ENCODE measurements around the gene CAVIN4.

CAVIN4 gene

GRCh38 chr9:100591639-100592412 lies 13.9 kb downstream of the CAVIN4 start:
- ATAC-seq, result no peak
- TF ChIP-seq ISL1 (CRISPR knock-in tag; IDR thresholded peaks at IDR 0.05) (no peak), CSRNP3 (CRISPR knock-in tag; IDR thresholded peaks at IDR 0.05) (no peak), OSR1 (CRISPR knock-in tag; IDR thresholded peaks at IDR 0.05) (no peak), RARB (CRISPR knock-in tag; IDR thresholded peaks at IDR 0.05) (no peak), ZNF8 (CRISPR knock-in tag; IDR thresholded peaks at IDR 0.05) (no peak), POU6F1 (CRISPR knock-in tag; IDR thresholded peaks at IDR 0.05; ENCODE audit: borderline replicate concordance, low read depth) (no peak), PATZ1 (CRISPR knock-in tag; IDR thresholded peaks at IDR 0.05; ENCODE audit: borderline replicate concordance) (no peak), GLIS3 (CRISPR knock-in tag; IDR thresholded peaks at IDR 0.05) (no peak), ZFP30 (CRISPR knock-in tag; IDR thresholded peaks at IDR 0.05) (no peak), CSDC2 (CRISPR knock-in tag; IDR thresholded peaks at IDR 0.05) (no peak), ZFP3 (CRISPR knock-in tag; IDR thresholded peaks at IDR 0.05) (no peak), PPARA (CRISPR knock-in tag; IDR thresholded peaks at IDR 0.05; ENCODE audit: borderline replicate concordance) (no peak), TSHZ2 (CRISPR knock-in tag; IDR thresholded peaks at IDR 0.05) (no peak)

- no peak for TF ChIP-seq CREB5 (CRISPR knock-in tag; IDR thresholded peaks at IDR 0.05; ENCODE audit: low read depth)
- no peak for TF ChIP-seq CSRNP3 (CRISPR knock-in tag; IDR thresholded peaks at IDR 0.05)
- no peak for TF ChIP-seq ZFP3 (CRISPR knock-in tag; IDR thresholded peaks at IDR 0.05)
- TF ChIP-seq CSDC2 (CRISPR knock-in tag; IDR thresholded peaks at IDR 0.05), result no peak
- TF ChIP-seq SNAI2 (CRISPR knock-in tag; IDR thresholded peaks at IDR 0.05), result no peak
- peak; percentile 74 for ATAC-seq
Measured at GRCh38 chr9:100595391-100596199, 17.7 kb downstream of the CAVIN4 start.

GRCh38 chr9:100597236-100597635 lies 19.4 kb downstream of the CAVIN4 start:
- no peak for ATAC-seq

More at GRCh38 chr9:100597236-100597635, 19.4 kb downstream of the CAVIN4 start:
- no peak for TF ChIP-seq TSHZ2 (CRISPR knock-in tag; IDR thresholded peaks at IDR 0.05)
- TF ChIP-seq ZFP30 (CRISPR knock-in tag; IDR thresholded peaks at IDR 0.05), result no peak
- no peak for TF ChIP-seq ZNF565 (CRISPR knock-in tag; conservative IDR thresholded peaks at IDR 0.05; ENCODE audit: low read depth)
- no peak for TF ChIP-seq ZNF70 (CRISPR knock-in tag; IDR thresholded peaks at IDR 0.05)
- no peak for TF ChIP-seq PATZ1 (CRISPR knock-in tag; IDR thresholded peaks at IDR 0.05; ENCODE audit: borderline replicate concordance)
- TF ChIP-seq BACH2 (CRISPR knock-in tag; IDR thresholded peaks at IDR 0.05; ENCODE audit: borderline replicate concordance), result no peak
- TF ChIP-seq SNAI2 (CRISPR knock-in tag; IDR thresholded peaks at IDR 0.05), result no peak
- TF ChIP-seq TCF4 (CRISPR knock-in tag; IDR thresholded peaks at IDR 0.05; ENCODE audit: borderline replicate concordance), result no peak
- no peak for TF ChIP-seq ISL1 (CRISPR knock-in tag; IDR thresholded peaks at IDR 0.05)
